Astrocyte (in vitro differentiated cells and primary cell): ENCODE measurements around the gene SCRN2.

ENCODE experiments used
- CTCF ChIP-seq: IDR thresholded peaks from 2 replicates; pipeline ENCODE4 v1.5.1; 2011; ENCODE audit warnings: low read depth, mild to moderate bottlenecking, inconsistent platforms, low read length, moderate library complexity; ENCODE audit not compliant: insufficient read depth
- EZH2 ChIP-seq: IDR thresholded peaks from 2 replicates; pipeline ENCODE4 v1.6.1; 2012; ENCODE audit warnings: mild to moderate bottlenecking, low read length, inconsistent platforms; ENCODE audit not compliant: insufficient read depth

- no peak for TF ChIP-seq CTCF
- no peak for TF ChIP-seq EZH2
These were observed 28.0 kb downstream of the SCRN2 start for GRCh38 chr17:47813077-47813476.
